Measurements from ENCODE around the gene EPHB6.
A peak's percentile ranks its signal among the peaks of the same experiment; 100 is the strongest.

EPHB6 gene

GRCh38 chr7:142878315-142878714, 23.4 kb downstream of the EPHB6 start:
- DNase-seq = no peak

DNA sequence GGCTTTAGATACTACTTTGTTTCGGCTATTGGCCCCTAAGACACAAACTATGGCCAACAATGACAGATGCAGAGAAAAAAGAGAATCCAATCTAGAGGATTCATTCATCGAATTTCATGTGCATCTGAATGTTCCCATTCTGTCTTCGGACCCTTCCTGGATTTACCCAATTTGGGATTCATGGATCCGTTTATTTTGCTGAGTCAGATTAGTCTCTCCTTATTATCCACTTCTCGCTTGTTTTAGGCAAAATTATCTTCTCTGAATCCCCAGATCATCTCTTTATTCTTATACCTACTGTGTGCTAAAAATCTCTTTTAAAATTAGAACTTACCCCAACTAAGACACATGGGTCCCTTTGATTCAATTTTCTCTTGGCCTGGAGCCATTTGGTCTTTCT, 24.2 kb downstream of the EPHB6 start:
- no peak for DNase-seq

- peak; percentile 3 for DNase-seq
Measured at GRCh38 chr7:142880876-142881505, 26.1 kb downstream of the EPHB6 start.

DNA sequence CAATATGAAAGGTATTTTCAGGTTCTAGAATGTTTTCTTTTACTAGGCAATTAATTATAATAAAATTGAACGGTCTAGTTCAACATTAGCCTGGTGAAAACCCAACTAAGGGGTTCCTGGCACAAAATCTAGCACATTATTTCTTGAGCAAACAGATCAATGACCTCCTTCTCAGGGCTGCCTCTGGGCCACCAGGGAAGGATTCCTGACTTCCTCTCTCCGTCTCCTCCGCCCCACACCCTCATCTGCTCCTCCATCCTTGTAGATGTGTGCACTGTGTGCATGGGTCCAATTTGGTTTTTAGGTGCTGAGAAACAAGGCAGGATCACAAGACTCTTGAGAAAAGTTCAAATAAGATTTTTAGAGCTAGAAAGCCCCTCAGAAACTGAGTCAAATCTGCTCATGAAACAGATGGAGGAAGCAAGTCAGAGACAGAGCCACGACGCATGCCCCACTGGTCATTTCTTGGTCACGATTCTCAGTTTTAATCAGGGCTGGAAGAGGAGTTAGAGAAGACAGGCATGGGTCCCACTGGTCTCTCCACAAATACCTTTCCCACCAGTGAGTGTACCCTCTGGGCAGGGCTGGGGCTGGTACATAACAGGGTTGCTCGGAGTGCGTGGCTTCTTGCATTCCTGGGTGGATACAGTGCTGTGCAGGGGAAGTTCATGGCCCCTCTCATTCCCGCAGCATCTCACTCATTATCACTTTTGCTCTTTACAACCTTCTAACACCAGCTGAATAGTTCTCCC, 26.9 kb downstream of the EPHB6 start:
- no peak for DNase-seq

- no peak for DNase-seq
Measured at GRCh38 chr7:142882338-142882678, 27.4 kb downstream of the EPHB6 start.

DNA sequence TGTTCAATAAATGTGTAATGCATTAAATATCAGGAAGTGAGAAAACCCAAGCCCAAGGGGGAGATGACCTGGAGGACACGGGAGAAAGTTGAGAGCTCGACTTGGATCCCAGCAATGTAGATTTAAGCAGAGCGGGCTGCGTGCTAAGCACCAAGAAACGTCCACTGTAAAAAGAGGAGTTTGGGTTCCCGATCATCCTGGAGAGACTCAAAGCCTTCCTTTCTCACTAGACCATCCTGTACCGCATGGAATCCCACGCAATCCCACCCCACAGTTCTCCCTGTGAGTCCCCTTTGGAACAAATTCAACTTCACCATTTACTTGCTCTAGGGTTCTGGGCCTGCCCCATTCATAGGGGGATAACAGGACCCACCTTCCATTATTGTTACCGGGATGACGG, 28.3 kb downstream of the EPHB6 start:
- no peak for DNase-seq

DNA sequence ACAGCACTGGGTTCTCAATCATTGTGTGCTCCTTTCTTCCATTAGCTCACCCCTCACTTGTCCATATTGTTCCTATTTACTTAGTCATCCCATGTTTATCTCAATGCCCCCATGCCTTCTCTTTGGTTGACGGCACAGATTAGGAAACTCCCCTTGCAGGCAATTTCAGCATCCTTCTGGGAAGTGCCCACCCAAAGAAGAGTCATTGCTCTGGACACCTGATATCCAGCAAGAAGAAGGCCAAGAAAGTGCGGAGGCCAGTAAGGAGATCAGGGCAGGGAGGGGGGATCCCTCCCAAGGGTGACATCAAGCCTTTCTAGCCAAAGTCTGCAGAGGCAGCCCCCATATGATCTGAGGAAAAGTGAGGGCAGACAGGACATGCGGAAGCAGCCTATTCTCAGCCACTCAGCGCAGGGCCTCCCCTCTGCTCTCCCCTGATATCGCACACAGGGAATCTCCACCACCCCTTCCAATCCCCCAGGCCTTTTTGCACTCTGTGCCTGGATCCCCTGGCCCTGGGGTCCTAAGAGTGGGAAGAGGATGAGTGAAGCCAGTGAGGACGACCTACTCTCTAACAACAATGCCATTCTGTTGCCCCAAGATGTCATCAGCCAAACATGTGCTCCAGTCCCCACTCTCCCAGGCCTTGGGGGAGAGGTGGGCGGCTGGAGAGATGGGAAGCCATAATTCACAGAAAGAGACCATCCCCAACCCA, 28.9 kb downstream of the EPHB6 start:
- DNase-seq = no peak

GRCh38 chr7:142884286-142884640, 29.4 kb downstream of the EPHB6 start:
- DNase-seq = no peak

- DNase-seq = no peak
Measured at GRCh38 chr7:142885311-142886230, 30.7 kb downstream of the EPHB6 start, which contains the start of gene TRPV6. Gene TRPV6, minus strand, starts transcription at chr7:142885745.

GRCh38 chr7:142886866-142887265, 32.0 kb downstream of the EPHB6 start:
- no peak for DNase-seq

DNA sequence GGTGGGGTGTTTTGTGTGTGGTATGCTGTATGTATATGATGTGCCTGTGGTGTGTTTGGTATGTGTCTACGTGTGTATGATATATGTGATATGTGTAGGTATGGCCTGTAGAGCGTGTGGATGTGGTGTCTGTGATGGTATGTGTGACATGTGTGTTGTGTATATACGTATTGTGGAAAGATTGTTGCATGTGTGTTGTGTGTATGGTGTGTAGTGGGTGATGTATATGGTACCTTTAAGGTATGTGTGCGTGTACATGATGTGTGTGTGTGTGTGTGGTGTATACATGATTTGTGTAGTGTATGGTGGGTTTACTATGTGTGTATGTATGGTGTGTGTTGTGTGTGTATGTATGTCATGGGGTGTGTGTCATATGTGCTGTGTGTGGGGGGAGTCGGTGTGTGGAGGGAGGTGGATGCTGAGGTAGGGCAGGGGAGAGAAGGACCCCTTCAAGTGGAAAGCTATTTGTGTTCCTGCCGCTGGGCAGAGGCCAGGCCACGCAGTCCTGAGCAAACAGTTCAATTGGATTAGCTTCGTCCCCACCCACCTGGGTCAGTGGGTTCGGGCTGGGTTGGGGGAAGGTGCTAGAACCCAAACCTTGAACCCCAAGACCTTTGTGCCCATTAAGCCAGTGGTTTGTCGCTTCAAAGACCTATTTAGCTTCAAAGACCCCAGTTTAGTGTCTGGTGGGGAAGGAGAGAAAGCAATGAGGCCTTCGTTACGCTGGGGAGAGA, 32.6 kb downstream of the EPHB6 start:
- DNase-seq = no peak

DNA sequence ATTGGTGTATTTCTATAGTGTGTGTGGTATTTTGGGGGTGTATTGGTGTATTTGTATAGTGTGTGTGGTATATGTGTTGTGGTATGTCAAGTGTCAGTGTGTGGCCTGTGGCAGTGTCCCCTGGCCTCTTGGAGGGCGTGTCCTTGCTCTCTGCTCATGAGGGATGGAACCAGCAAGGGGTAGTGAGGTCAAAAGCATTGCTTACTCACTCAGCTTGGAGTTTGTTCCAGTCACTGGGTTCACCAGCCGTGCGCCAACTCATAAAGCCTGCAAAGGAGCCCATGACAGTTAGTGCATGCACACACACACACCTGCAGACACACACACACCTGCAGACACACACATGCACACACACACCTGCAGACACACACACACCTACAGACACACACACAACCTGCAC, 34.9 kb downstream of the EPHB6 start:
- no peak for DNase-seq

DNA sequence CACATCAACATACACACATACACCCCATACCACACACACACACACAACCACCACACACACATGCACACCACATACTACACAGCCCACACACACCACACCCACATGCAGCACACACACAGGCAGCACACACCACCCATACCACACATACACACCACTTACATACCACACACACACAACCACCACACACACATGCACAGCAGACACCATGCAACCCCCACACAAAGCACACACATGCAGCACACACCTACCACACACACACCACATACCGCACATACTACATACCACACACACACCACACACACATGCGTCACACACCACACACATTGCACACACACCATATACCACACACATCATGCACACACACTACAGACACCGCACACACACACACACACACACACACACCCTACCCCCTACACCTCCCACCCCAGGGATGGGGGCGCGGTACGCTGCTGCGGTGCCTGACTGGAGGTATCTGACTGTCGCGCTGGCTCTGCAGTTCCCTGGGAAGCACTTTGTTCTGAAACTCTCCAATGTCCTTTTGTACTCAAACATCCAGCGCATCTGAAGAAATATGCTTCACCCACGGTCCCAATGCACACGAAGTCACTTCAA, 36.1 kb downstream of the EPHB6 start:
- DNase-seq = no peak

DNA sequence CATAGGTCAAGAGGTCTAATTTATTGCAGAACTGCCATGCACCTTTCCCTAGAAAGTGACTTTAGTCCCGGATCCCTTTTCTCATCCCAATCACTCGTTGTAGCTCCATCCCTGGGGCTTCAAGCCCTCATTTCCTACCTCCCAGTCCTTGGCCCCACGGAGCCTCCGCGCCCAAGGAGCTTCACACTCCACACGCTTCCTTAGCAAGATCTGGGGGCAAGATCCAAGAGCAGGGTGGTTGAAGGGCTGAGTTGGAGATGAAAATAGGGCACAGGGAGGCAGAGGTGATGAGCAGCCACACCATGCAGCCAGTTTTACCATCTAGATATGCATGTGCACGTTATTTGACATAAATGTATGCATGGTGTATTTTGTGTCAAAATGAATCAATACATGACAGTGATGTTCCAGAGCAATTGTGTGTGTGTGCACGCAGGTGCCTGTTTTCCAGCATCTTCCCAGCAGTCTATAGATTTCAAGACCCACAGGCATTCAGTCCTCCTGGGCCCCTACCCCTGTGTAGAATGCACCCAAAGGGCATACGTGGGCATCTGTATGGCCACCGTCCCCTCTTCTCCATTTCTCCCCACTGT, 36.7 kb downstream of the EPHB6 start:
- no peak for DNase-seq

GRCh38 chr7:142892951-142893350, 38.1 kb downstream of the EPHB6 start:
- no peak for DNase-seq

DNA sequence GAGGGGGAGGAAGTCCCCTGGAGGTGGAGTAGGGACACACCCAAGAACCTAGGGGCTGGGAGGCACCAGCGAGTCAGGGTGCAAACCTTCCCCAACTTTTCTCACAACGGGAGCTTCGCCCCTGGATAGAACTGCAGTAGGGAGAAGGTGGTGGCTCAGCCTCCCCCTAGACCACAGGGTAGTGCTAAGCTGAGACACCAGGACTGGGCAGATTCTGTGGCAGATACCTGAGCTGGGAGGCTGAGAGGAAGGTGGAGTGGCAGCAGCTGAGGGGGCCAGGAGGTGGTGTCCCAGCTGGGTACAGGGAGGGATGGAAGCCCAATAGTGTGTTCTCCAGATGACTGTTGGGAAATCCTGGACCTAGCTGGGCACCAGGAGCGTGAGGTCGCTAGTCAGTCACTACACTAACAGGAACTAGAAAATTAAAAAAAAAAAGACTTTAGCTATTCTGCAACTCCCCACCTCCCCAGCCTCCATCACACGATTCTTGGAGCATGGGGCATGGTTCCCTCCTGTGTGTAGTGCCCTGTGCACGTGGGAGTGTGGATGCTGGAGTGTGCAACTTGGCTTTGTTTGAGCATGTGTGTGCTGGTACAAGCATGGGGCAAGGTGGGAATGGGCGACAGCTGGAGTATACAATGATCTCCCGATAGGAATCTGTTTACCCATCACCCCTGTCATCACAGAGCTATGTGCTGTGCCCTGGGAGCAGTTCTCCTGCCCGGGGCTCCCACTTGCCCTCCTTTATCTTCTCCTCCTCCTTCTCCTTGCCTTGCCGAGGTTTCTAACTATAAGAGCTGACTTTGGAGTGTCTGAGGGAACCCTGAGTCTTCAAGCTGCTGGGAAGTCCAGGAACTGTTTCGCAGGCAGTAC, 39.5 kb downstream of the EPHB6 start:
- DNase-seq = no peak

- no peak for DNase-seq
Measured at GRCh38 chr7:142894985-142895593, 40.2 kb downstream of the EPHB6 start.

GRCh38 chr7:142896151-142896550, 41.3 kb downstream of the EPHB6 start:
- DNase-seq = no peak

DNA sequence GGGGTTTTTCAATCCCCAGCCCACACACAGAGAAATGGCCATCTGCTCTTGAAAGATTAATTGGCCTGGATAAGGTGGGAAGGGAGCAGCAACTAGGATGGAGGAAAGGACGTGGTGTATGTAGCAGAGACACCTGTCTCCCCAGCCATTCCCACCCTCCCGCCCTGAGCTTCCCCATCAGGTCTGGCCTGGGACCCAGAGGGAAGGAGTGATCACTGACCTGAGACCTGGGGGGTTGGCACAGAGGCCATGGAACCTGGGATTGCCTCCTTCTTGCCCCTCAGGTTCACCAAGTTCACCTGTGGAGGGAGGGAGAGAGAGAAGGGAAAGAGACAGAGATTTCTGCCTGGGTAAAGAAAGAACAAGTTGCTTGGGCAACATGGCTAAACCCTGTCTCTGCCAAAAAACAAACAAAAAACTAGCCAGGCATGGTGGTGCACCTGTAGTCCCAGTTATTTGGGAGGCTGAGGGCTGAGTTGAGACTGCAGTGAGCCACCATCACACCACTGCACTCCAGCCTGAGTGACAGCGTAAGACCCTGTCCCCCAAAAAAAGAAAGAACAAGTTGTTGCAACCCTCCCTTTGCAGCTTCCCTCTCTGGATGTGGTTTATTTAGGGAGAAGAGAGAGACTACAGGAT, 42.0 kb downstream of the EPHB6 start:
- DNase-seq = no peak

DNA sequence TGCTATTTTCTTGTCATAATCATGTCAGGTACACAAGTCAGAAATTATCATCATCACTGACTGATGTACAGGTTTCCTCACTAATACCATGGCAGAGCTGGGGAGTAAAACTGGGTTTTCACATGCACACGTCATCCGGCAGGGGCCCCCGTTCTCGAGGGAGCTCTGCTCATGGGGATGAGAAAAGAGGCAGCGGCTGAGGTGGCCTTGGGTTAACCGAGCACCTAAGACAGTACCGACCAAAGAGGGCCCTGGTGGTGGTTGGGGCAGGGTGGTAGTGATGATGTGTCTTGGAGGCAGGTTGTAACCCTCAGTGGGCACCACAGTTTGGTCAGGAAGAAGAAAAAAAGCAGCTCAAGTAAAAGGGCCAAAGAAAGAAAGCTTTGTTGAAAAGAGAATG, 42.8 kb downstream of the EPHB6 start:
- no peak for DNase-seq

All from fibroblast of skin of right quadriceps (primary cell).